PC-3 (cell line): ENCODE measurements around the gene CYP1A1. TPM values are rescaled to one million over a fixed set of nuclear protein-coding genes. Genes with fewer than 3 reads are reported as not detected.
"Not testable (repeated sequence)": the region's sequence is repeated elsewhere in the genome, so short reads cannot be mapped to it uniquely, and the experiment has no call there.

Experiments used
- ATAC-seq: fragments of 200-7000 bp; cut with Tn5 transposase; 2 replicates; pipeline ENCODE4 v1.9.1; 2020; ENCODE audit warnings: mild to moderate bottlenecking, moderate library complexity
- BruUV-seq: library from RNA; stranded (reverse); fragments of 400-500 nt; replicated peaks from 2 replicates; lab custom pipeline; 2021; lab: Mats Ljungman, UMichigan
- CTCF ChIA-PET: fragments of 300-600 bp; sonication (Branson Sonifier 250); formaldehyde crosslinking; loops from one replicate; lab custom pipeline; 2022; ENCODE audit warnings: antibody characterized with exemption; lab: Charles Lee
- POLR2A ChIA-PET: fragments of 300-600 bp; sonication (Branson Sonifier 250); formaldehyde crosslinking; loops from one replicate; lab custom pipeline; 2022; ENCODE audit warnings: antibody characterized with exemption; ENCODE audit not compliant: unreplicated experiment; lab: Charles Lee
- DNase-seq: peaks from one replicate; pipeline ENCODE4 v3.0.0-alpha.2; 2015
- H2AFZ ChIP-seq: fragments of 300-600 bp; sonication (generic); 2 replicates; pipeline ENCODE4 v1.6.0; 2016; ENCODE audit warnings: antibody characterized with exemption, low read length
- H3F3A ChIP-seq: fragments of 300-600 bp; sonication (generic); one replicate; pipeline ENCODE4 v1.6.0; 2017; ENCODE audit warnings: antibody characterized with exemption, low read length, control low read depth, mild to moderate bottlenecking; ENCODE audit not compliant: unreplicated experiment
- H3K27ac ChIP-seq: fragments of 300-600 bp; sonication (generic); 2 replicates; pipeline ENCODE4 v1.5.1; 2016; ENCODE audit warnings: mild to moderate bottlenecking, low read length
- H3K27me3 ChIP-seq: fragments of 300-600 bp; sonication (generic); 2 replicates; pipeline ENCODE4 v1.6.1; 2016; ENCODE audit warnings: low read length, mixed read lengths
- H3K36me3 ChIP-seq: fragments of 300-600 bp; sonication (generic); 2 replicates; pipeline ENCODE4 v1.6.1; 2016; ENCODE audit warnings: low read depth, mixed run types, low read length, mixed read lengths
- H3K4me1 ChIP-seq: fragments of 300-600 bp; sonication (generic); 2 replicates; pipeline ENCODE4 v1.5.1; 2016; ENCODE audit warnings: low read length; ENCODE audit not compliant: insufficient read depth
- H3K4me2 ChIP-seq: fragments of 300-600 bp; sonication (generic); 2 replicates; pipeline ENCODE4 v1.6.0; 2016; ENCODE audit warnings: low read length
- H3K4me3 ChIP-seq: fragments of 300-600 bp; sonication (generic); 2 replicates; pipeline ENCODE4 v1.5.1; 2016; ENCODE audit warnings: mild to moderate bottlenecking, low read length, mixed read lengths
- H3K79me2 ChIP-seq: fragments of 300-600 bp; sonication (generic); 2 replicates; pipeline ENCODE4 v1.6.1; 2017; ENCODE audit warnings: low read length, mixed read lengths
- H3K9ac ChIP-seq: fragments of 300-600 bp; sonication (generic); 2 replicates; pipeline ENCODE4 v1.6.0; 2016; ENCODE audit warnings: mild to moderate bottlenecking, low read length
- H3K9me2 ChIP-seq: fragments of 300-600 bp; sonication (generic); replicated peaks from 2 replicates; pipeline ENCODE4 v1.6.1; 2016; ENCODE audit warnings: mixed run types, low read length, mixed read lengths
- H3K9me3 ChIP-seq: fragments of 300-600 bp; sonication (generic); 2 replicates; pipeline ENCODE4 v1.6.1; 2016; ENCODE audit warnings: low read length, mixed read lengths
- H4K20me1 ChIP-seq: fragments of 300-600 bp; sonication (generic); 2 replicates; pipeline ENCODE4 v1.6.1; 2016; ENCODE audit warnings: low read length, mixed read lengths
- CTCF ChIP-seq: fragments of 300-600 bp; sonication (generic); conservative IDR thresholded peaks from 2 replicates; pipeline ENCODE4 v1.5.1; 2017; ENCODE audit warnings: antibody characterized with exemption, low read depth, mild to moderate bottlenecking, low read length
- EZH2 ChIP-seq: fragments of 300-600 bp; sonication (generic); IDR thresholded peaks from one replicate; pipeline ENCODE4 v1.6.1; 2017; ENCODE audit warnings: antibody characterized with exemption, mild to moderate bottlenecking, low read length; ENCODE audit not compliant: unreplicated experiment
- EZH2phosphoT487 ChIP-seq: fragments of 300-600 bp; sonication (generic); IDR thresholded peaks from 2 replicates; pipeline ENCODE4 v1.6.1; 2018; ENCODE audit warnings: mild to moderate bottlenecking, antibody characterized with exemption, low read length, borderline replicate concordance
- intact Hi-C: fragments of 100-400 bp; cut with micrococcal nuclease; formaldehyde crosslinking; loops from 2 replicates; pipeline ENCODE4 v1.9.0; 2023
- total RNA-seq: library from RNA; depleted of rRNA; stranded (reverse); fragments of >200 nt; gene quantifications from 2 replicates; pipeline ENCODE4 v1.2.3, GENCODE V29; 2014

The CYP1A1 gene
- total RNA-seq, 1 experiment from 2014 or later: 2.3 TPM

DNA sequence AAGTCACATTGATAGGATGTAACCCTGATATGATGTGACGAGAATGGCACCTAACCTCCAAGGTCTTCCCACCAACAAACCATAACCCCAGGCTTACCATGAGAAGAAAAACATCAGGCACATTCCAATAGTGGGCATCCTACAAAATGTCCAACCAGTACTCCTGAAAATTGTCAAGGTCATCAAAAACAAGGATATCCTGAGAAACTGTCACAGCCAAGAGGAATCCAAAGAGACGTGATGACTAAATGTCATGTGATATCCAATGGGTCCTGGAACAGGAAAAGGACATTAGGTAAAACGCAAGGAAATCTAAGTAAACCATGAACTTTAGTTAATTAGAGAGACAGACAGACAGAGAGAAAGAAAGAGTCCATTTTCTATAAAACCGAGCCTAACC lies 21.1 kb upstream of the CYP1A1 start:
- intact Hi-C loops: no loop called here
- Histone ChIP-seq H4K20me1 (no peaks in the 10 kb centered on the region), H3K27ac (no peak overlapping the region), H3K36me3 (no peaks in the 10 kb centered on the region), H3K4me2 (no peak overlapping the region), H3K9ac (no peak overlapping the region), H3K9me3 (no peaks in the 10 kb centered on the region), H3K79me2 (no peaks in the 10 kb centered on the region), H3K27me3 (no peaks in the 10 kb centered on the region; the same call in 1 of the 2 replicates), H3K9me2 (no peaks in the 10 kb centered on the region), H3K4me1 (no peaks in the 10 kb centered on the region), H3K4me3 (no peak overlapping the region), H2AFZ (no peak overlapping the region), H3F3A (no peaks in the 10 kb centered on the region)
- no TSS peak for BruUV-seq
- ChIA-PET POLR2A (no interaction called here), CTCF (no interaction called here)
- DNase-seq: no peak
- ATAC-seq: no peak
- no peak for TF ChIP-seq EZH2phosphoT487
- no peak for TF ChIP-seq EZH2
- TF ChIP-seq CTCF: no peak

DNA sequence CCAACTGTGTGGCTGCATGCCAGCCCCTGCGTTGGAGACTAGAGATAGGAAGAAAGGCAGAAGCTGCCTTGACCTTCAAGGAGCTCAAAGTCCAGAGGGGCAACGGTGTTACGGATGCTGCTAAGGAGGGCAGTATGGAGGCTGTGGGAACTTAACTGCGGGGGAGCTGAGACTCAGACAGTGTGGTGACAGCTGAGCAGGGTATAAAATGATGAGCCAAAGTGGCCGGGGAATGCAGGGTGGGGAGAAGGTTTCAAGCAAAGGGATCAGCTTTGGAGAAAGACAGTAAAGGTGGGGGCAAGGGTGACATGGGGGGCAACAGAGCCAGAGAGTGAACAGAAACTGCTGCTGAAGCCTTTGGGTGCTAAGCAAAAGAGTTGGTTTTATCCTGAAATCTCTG lies 17.1 kb upstream of the CYP1A1 start:
- BruUV-seq: no TSS peak
- POLR2A ChIA-PET: no interaction called here
- H3K9me3 ChIP-seq: no peaks in the 10 kb centered on the region
- H4K20me1 ChIP-seq: no peaks in the 10 kb centered on the region
- no peak overlapping the region for H3K9ac ChIP-seq
- H3K4me2 ChIP-seq: no peak overlapping the region
- ATAC-seq (no peak), DNase-seq (no peak)
- intact Hi-C loops: no loop called here
- H3K27me3 ChIP-seq: no peaks in the 10 kb centered on the region; the same call in 1 of the 2 replicates
- no peaks in the 10 kb centered on the region for H3K36me3 ChIP-seq
- H2AFZ ChIP-seq: no peak overlapping the region
- no peaks in the 10 kb centered on the region for H3K9me2 ChIP-seq
- no peak overlapping the region for H3K4me3 ChIP-seq
- no peaks in the 10 kb centered on the region for H3F3A ChIP-seq
- no peaks in the 10 kb centered on the region for H3K4me1 ChIP-seq
- no peak for TF ChIP-seq EZH2phosphoT487
- no peak for TF ChIP-seq CTCF
- TF ChIP-seq EZH2: no peak
- CTCF ChIA-PET: no interaction called here
- no peaks in the 10 kb centered on the region for H3K79me2 ChIP-seq
- H3K27ac ChIP-seq: no peak overlapping the region

DNA sequence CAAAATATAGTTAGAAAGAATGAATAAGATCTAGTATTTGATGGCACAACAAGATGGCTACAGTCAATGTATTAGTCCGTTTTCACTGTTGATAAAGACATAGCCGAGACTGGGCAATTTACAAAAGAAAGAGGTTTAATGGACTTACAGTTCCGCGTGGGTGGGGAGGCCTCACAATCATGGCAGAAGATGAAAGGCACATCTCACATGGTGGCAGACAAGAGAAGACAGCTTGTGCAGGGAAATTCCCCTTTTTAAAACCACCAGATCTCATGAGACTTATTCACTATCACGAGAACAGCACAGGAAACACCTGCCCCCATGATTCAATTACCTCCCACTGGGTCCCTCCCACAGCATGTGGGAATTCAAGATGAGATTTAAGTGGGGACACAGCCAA lies 12.9 kb upstream of the CYP1A1 start:
- CTCF ChIA-PET, H3K9me3 ChIP-seq, H3K79me2 ChIP-seq, BruUV-seq, H3K4me2 ChIP-seq, H3F3A ChIP-seq, H4K20me1 ChIP-seq, H3K27ac ChIP-seq, H3K9ac ChIP-seq, intact Hi-C loops, H3K4me1 ChIP-seq, H3K4me3 ChIP-seq, ATAC-seq, DNase-seq, POLR2A ChIA-PET, H3K27me3 ChIP-seq, H2AFZ ChIP-seq, H3K9me2 ChIP-seq, H3K36me3 ChIP-seq: not testable (repeated sequence)
